GM19452 (cell line): ENCODE data around the gene HTR3B.
"Not testable (repeated sequence)": the region's sequence is repeated elsewhere in the genome, so short reads cannot be mapped to it uniquely, and the experiment has no call there.

ENCODE experiments used
- ATAC-seq: cut with Tn5 transposase; IDR thresholded peaks from one replicate; pipeline ENCODE4 v1.9.1; 2021; ENCODE audit not compliant: unreplicated experiment

Gene HTR3B

DNA sequence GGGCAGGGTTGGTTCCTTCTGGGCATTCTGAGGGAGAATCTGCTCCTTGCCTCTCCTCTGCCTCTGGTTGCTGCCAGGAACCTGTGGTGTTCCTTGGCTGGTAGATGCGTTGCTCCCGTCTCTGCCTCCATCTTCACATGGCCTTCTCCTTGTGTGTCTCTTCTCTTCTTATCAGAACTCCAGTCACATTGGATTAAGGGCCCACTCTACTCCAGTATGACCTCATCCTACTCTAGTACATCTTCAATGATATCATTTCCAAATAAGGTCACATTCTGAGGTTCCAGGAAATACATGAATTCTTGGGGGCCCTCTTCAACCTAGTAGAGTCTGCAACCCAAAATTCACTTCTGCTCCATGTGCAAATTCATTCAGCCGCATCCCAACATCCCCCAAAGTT lies 33.3 kb downstream of the HTR3B start:
- ATAC-seq, result no peak

DNA sequence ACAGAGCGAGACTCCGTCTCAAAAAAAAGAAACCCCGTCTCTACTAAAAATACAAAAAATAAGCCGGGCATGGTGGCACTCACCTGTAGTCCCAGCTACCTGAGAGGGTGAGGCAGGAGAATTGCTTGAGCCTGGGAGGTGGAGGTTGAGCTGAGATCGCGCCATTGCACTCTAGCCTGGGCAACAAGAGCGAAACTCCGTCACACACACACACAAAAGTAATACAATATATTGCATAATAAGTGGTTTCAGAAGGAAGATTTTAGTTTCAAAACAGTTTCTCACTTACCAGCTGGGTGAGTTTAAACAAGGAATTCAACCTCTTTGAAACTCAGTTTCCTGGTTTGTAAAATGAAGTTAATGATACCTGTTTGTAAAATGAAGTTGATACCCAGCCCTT lies 37.7 kb downstream of the HTR3B start:
- ATAC-seq, result no peak

DNA sequence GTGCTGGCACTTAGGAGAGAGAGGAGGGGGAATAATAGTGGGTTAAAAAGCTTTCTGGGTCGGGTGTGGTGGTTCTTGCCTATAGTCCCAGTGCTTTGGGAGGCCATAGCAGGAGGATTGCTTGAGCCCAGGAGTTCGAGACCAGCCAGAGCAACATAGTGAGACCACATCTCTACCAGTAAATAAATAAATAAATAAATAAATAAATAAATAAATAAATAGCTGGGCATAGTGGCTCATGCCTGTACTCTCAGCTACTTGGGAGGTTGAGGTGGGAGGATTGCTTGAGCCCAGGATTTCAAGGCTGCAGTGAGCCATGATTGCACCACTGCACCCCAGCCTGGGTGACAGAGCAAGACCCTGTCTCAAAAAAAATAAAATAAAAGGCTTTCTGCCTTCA lies 41.6 kb downstream of the HTR3B start:
- not testable (repeated sequence) for ATAC-seq

DNA sequence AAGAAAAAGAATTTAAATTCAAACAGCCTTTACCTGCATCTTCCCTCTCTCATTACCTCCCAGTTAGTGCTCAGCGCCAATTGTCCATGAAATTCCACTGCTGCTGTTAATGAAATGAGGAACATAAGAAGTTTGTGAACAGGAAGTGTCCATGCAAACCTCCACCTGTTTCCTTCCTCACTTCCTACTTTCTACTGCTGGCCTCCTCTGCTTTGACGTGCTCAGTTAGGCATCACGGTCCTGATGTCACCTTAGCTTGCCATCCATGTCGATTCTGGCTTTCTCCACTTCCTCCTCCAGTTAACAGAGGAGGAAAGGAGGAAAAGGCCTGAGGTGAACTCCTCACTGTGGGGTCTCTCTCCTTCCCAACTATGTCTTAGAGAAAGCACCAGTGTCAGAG lies 43.4 kb downstream of the HTR3B start:
- no peak for ATAC-seq

DNA sequence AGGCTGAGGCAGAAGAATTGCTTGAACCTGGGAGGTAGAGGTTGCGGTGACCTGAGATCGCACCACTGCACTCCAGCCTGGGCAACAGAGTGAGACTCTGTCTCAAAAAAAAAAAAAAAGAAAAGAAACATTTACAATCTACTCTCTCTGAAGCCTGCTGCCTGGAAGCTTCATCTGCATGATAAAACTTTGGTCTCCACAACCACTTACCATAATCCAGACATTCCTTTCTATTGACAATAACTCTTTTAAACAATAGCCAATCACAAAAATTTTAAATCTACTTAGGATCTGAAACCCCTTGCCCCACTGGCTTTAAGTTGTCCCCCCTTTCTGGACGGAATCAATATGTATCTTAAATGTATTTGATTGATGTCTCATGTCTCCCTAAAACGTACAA lies 45.3 kb downstream of the HTR3B start:
- no peak for ATAC-seq

DNA sequence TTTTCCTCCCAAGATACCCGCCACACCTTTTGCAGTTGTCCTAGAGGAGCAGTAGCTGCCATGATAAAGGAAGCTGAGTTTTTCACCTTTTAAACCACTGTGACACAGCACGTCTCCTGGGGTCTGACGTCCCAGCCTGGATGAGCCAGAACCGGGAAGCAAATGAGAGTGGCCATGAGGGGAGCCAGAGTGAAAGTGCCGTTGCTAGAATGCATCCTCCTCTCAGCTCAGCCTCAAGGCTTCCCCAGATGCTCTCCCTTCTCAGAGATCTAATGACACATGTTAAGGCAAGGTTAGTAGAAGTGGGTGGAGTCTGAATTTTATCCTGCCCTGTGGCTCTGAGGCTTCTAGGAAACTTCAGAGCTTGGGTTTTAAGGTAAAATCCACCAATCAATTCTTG lies 46.9 kb downstream of the HTR3B start:
- no peak for ATAC-seq

DNA sequence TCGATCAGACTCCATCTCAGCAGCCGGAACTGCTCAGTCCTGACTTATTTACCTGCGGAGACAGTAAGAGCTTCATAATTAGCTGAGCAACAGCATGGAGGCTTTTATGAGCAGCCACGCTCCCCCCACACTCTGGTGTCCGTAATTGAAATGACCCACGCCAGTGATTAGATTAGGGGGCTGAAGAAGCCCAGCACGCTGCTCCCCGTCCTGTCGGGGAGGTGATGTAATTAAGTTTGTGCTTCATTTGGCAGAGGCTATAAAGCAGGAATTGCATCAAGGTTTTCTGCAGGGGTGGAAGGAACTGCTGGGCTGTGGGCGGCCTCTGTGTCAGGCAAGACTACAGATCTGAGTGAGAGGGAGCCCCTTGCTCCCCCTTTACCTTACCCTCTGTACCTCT lies 47.5 kb downstream of the HTR3B start:
- ATAC-seq, result no peak

DNA sequence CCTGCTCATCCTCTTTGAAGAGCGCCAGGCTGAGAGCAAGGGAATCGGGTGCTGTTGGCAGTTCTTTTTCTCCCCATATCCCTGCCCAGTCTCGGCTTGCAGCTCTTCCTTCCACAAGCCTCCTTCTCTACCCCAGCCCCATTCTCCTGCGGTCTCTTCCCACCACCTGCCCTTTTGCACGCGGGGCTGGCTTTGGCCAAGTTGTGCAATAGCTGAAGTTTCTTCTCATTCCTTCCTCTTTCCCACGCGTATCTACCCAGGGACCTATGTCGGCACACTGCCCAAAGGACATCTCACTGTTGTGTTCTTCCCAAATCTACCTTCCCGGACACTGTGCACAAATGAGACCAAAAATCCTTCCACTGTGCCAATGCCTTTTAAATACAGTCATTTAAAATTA lies 48.0 kb downstream of the HTR3B start:
- no peak for ATAC-seq

DNA sequence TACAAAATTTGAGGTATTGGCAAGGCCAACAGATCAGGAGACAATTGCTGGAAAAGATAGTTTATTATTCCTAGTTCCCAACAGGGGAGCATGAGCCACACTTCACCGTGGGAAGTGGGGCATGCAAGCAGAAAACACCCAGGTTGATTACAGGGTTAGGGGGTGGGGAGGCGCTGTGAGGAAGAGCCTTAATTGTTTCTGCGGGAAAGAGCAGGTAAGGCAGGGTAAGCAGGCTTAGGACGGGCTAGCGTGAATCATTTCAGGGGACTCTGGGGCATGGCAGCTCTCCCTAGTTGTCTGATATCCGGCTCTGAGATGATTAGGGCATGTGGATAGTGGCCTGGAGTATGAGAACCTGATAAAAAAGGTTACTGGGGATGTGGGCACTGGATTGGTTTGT lies 49.6 kb downstream of the HTR3B start:
- ATAC-seq, result no peak

DNA sequence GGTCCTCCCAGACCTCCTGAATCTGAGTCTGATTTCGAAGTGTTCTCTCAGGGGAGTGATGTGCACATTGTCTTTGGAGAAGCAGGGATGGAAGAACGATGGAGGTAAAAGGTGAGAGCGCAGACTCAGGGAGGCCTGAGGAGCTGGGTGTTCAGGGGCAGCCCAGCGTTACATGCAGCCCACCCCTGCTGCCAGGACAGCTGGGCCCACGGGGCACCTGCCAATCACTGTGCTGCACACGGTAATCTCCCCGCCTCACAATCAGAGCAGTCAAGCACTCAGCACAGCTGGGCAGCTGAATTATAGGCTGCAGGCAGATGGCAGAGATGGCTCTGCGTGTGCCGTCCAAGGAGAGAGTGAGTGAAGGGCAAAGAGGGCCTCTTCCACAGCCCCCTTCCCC lies 52.4 kb downstream of the HTR3B start:
- no peak for ATAC-seq

DNA sequence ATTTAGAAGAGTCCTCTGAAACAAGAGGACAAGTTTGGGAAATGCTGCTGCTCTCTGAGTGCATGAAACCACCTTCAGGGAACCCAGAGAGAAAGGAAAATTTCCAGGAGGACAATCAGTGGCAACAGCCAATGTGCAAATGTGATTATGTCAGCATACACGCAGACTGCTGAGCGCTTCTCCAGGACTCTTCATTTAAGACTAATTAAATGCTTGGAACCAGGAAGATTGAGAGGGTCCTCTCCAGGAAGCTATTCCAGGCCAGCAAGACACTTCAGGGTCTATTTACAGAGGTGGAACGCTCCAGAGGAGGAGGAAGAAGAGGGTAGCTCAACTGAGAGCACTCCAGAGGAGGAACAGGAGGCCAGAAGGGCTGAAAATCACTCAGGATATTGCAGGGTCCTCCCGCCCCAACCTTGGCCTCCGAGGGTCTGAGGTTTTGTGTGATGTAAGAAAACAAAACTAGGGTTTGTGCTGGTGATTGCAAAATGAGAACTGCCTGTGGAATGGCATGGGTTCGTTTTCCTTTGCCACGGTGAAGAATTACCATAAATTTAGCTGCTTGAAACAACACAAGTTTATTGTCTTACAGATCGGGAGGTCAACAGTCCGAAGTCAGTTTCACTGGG lies 56.2 kb downstream of the HTR3B start:
- ATAC-seq, result no peak

DNA sequence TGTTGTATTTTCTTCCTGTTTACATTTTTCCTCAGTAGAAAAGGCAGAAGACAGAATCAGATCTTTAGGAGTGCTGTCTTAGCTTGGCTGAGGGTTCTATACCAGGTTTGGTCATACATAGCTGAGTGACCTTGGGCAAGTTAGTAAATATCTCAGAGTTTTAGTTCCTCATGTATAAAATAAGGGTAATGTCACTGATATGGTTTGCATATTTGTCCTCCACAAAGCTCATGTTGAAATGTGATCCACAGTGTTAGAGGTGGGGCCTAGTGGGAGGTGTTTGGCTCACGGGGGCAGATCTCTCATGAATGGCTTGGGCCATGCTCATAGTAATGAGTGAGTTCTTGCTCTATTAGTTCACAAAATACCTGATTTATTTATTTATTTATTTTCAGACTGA lies 62.8 kb downstream of the HTR3B start:
- no peak for ATAC-seq

DNA sequence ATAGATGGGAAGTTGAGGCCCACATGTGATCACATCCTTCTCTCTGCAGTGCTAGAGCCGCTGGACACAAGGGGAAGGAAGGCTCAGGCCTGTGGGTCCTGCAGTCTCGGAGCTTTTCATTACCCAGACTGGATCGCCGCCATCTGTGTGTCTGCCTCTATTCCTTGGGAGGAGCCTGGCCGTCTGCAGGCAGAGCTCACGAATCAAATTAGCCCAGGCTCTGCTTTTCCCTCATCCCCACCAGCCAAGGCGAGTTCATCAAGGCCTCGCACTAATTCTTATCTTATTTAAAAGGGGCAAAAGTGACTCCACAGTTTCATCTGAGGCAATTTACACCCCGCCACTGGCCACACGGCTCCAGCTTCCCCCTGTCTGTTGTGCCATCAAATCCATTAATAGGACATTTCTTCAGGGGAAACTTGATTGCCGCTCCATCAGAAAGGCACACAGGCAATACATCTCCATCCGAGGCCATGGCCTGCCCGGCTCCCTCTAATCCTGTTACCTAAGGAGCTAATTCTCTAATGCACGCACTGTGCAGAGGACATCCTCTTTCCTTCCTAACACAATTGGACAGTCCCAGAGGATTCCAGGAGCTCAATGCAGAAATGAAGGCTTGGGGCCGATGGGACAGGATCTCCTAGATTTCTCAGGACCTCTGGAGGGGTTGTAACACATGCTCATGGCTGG lies 67.1 kb downstream of the HTR3B start:
- ATAC-seq, result no peak

DNA sequence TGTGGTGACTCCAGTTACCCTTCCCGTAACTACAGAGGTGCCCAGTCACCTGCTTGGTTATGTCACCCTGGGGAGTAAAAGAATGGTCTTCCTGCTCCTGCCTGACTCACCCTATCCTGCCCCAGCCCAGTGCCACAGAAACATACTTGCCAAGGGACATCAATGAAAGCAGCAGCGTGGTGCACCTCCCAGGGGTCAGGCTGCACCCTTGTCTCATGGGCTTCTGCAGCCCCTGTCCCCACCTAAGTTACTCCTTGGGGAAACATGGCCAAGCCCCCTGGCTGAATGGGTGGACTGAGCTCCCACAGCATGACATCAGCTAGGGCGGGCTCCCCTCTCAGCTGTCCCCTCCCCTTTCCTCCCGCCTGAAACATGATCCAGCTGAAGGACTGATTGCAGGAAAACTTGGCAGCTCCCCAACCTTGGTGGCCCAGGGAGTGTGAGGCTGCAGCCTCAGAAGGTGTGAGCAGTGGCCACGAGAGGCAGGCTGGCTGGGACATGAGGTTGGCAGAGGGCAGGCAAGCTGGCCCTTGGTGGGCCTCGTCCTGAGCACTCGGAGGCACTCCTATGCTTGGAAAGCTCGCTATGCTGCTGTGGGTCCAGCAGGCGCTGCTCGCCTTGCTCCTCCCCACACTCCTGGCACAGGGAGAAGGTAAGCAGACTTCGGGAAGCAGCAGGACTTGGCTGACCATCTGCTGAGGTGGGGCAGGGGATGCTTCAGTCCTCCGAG lies 70.3 kb downstream of the HTR3B start, which contains the start of gene HTR3A:
HTR3A (plus strand) TSS at position 368 of the 730 bp plus-strand sequence; CDS start at position 586, 218 bp downstream.
- no peak for ATAC-seq

DNA sequence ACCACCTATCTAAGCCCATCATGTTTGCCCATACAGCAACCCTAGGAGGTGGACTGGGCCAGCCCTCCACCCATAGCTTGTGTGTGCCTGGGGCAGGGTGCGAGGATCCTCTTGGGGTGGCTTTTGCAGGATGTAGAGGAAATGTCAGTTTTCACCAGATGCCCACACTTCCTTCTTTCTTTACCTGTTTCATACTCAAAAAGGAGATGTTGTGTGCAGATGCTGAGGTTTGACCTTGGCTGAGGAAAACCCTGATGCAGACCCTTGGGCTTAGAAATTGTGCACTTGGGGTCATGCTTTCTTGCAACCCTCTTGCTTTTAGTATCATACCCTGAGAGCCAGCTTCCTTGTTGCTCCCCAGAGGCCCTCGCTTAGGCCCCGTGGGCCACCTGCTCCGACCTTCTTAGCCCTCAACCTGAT lies 72.5 kb downstream of the HTR3B start:
- peak; percentile 63 for ATAC-seq

DNA sequence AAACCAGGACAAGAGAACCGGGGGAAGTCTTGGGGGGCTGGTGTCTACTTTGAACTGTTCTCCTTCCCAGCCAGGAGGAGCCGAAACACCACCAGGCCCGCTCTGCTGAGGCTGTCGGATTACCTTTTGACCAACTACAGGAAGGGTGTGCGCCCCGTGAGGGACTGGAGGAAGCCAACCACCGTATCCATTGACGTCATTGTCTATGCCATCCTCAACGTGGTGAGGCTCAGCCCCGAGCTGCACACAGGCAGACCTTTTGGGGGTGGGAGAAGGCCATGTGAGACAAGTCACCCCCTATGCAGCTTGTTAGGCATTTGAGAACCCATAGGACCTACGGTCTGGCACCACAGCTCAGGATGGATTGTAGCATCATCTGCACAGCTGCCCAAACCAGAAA lies 73.1 kb downstream of the HTR3B start:
- ATAC-seq, result no peak

DNA sequence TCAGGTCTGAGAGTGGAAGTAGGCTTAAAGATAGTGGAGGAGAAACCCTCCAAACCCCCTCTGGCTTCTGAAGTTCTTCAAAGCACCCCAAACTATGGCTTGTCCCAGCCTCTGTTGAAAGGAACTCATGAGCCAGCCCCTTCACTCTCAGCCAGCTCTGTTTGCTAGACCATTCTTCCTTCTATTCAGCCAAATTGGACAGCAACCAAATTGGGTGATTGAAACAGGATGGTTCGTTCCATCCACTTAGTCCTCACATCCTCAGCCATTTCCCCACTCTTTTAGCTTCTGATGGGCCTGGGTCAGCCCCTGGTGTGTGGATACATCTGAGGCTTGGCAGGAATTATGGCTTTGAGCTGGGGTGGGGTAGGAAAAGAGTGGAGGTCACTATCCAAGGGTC lies 74.8 kb downstream of the HTR3B start:
- no peak for ATAC-seq

DNA sequence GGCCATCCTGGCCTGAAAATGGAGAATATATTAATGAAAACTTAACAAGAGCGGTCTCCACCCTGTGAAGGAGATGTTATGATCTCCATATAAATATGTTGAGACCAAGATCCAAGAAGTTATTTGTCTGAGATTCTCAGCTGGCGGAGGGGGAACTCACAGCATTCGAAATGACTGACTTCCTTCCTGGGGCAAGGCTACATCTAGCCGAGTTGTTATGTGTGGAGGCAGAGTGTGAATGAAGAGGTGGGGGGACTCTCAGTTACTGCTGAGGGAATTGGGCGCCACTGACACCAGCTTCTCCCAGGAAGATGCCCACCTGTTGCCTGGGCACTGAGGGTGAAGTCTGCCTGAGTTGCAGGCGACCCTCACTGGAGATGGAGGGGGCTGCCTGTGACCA lies 76.2 kb downstream of the HTR3B start:
- no peak for ATAC-seq

DNA sequence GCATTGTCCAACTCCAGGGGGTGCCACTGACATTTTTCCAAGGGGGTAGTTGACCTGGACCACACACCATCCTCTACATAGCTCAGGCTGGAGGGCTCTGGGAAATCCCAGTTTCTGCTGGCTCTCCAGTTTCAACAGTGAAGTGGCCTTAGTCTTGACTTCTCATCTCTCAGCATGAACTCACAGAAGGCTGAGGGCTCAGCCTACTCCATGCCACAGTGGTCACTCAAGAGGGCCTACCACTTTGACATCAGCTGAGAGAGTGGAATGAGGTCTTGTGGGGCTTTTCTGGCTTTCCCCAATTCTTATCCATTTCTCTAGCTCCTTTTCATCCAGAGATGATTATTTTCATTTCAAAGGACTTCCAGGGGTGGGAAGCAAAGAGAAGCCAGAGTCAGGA lies 77.7 kb downstream of the HTR3B start:
- no peak for ATAC-seq

DNA sequence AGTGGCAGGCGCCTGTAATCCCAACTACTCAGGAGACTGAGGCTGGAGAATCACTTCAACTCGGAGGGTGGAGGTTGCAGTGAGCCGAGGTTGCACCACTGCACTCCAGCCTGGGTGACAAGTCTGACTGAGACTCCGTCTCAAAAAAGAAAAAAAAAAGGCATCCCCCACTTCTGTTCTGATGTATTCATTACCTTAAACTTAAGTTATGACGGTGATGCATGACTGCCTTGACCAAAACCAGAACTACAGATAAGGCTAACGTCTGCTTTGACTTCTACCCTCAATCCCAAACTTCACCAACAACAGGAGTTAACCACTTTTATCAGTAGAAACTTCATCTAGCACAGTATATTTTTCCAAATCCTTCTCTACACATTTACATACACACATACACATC lies 80.2 kb downstream of the HTR3B start:
- no peak for ATAC-seq

DNA sequence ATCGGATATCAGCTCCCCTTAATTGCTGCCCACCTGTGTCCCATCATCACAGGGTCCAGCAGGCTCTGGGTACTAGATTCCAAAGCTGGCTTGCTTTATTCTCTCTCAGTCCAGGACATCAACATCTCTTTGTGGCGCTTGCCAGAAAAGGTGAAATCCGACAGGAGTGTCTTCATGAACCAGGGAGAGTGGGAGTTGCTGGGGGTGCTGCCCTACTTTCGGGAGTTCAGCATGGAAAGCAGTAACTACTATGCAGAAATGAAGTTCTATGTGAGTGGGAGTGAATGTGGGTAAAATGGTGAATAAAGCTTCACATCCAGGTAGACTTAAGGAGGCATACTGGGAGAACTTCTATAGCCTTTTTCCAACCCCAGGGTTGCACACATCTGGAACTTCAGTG lies 81.3 kb downstream of the HTR3B start:
- no peak for ATAC-seq
